OCI-LY7 (cell line): ENCODE data around the gene FKBP11.

ENCODE experiments used
- CTCF ChIP-seq: fragments of 200-600 bp; sonication (generic); conservative IDR thresholded peaks from 2 replicates; pipeline ENCODE4 v1.5.1; 2014; ENCODE audit warnings: mild to moderate bottlenecking, antibody characterized with exemption, low read length, moderate library complexity, mixed read lengths
- EZH2phosphoT487 ChIP-seq: fragments of 200-600 bp; sonication (generic); IDR thresholded peaks from 2 replicates; pipeline ENCODE4 v1.6.1; 2018; ENCODE audit warnings: low read depth, borderline replicate concordance, mild to moderate bottlenecking, mixed run types, antibody characterized with exemption, low read length, moderate library complexity, mixed read lengths

- TF ChIP-seq CTCF (no peak), EZH2phosphoT487 (no peak)
These were observed 36.5 kb upstream of the FKBP11 start for GRCh38 chr12:48961801-48962200.
